K562 (cell line): ENCODE measurements around the gene NBPF4. TPM values are rescaled to one million over a fixed set of nuclear protein-coding genes. Genes with fewer than 3 reads are reported as not detected.
A peak's percentile ranks its signal among the peaks of the same experiment; 100 is the strongest.

Experiments used
- CBX1 ChIP-seq: sonication (generic); IDR thresholded peaks from 2 replicates; pipeline ENCODE4 v1.6.1; 2016; ENCODE audit warnings: antibody characterized with exemption, low read depth, mild to moderate bottlenecking
- ETV5 ChIP-seq: sonication (generic); formaldehyde crosslinking; IDR thresholded peaks from 2 replicates; pipeline ENCODE4 v1.4.0; 2020; ENCODE audit warnings: low read depth, mild to moderate bottlenecking, missing genetic modification reagents
- FOXP4 ChIP-seq: sonication (generic); formaldehyde crosslinking; IDR thresholded peaks from 2 replicates; pipeline ENCODE4 v1.8.0; 2022; ENCODE audit warnings: mild to moderate bottlenecking, missing genetic modification reagents, borderline replicate concordance
- ILF3 ChIP-seq: fragments of 450-650 bp; IDR thresholded peaks from 2 replicates; pipeline ENCODE4 v1.6.1; 2018; ENCODE audit warnings: antibody characterized with exemption, mild to moderate bottlenecking, moderate library complexity, borderline replicate concordance
- NONO ChIP-seq, 2 experiments: fragments of 200-400 bp in 1 of 2; fragments of 450-650 bp in 1 of 2; formaldehyde crosslinking in 1 of 2; IDR thresholded peaks; 2 replicates each; pipeline ENCODE4 v1.6.1; 2017; ENCODE audit warnings: low read depth in 2 of 2, mild to moderate bottlenecking in 2 of 2, moderate library complexity in 2 of 2, low read length in 1 of 2
- PATZ1 ChIP-seq: fragments of 250-450 bp; sonication (Bioruptor Pico); IDR thresholded peaks from 2 replicates; pipeline ENCODE4 v1.5.0; 2020; ENCODE audit warnings: mild to moderate bottlenecking, borderline replicate concordance
- RFX5 ChIP-seq: IDR thresholded peaks from 2 replicates; pipeline ENCODE4 v1.6.1; 2011; ENCODE audit warnings: low read depth, mild to moderate bottlenecking, improper control_type of control experiment, low read length
- TCF7L2 ChIP-seq: fragments of 150-350 bp; IDR thresholded peaks from 2 replicates; pipeline ENCODE4 v1.6.1; 2016; ENCODE audit warnings: low read depth, mild to moderate bottlenecking, low read length, moderate library complexity
- ZBTB26 ChIP-seq: fragments of 450-650 bp; formaldehyde crosslinking; IDR thresholded peaks from 2 replicates; pipeline ENCODE4 v1.4.0; 2022; ENCODE audit warnings: missing genetic modification characterization
- ZNF282 ChIP-seq: sonication (generic); formaldehyde crosslinking; IDR thresholded peaks from 2 replicates; pipeline ENCODE4 v1.8.1; 2023; ENCODE audit warnings: missing genetic modification reagents
- ZNF717 ChIP-seq: fragments of 250-450 bp; sonication (Bioruptor Pico); IDR thresholded peaks from 2 replicates; pipeline ENCODE4 v1.5.0; 2021
- polyA plus RNA-seq, 8 experiments: library from polyadenylated mRNA; depleted of rRNA in 4 of 8; stranded (reverse) in 5 of 8; unstranded in 3 of 8; fragments of >200 nt; fragmentation: Nextera tagmentation in 2 of 8; fragmentation: Illumina TruSeq in 1 of 8; extraction: Ambion mirVana in 2 of 8; extraction: Trizol in 1 of 8; gene quantifications; 2 replicates each; pipeline versions ENCODE4 v1.2.1 to v1.2.3, GENCODE V29; 2011 to 2014; ENCODE audit warnings: inconsistent platforms in 1 of 8, missing spikeins in 1 of 8
- total RNA-seq, 7 experiments: library from RNA; depleted of rRNA in 6 of 7; stranded (reverse); fragments of >200 nt in 6 of 7; fragmentation: Illumina TruSeq in 2 of 7; extraction: Trizol in 2 of 7; gene quantifications; 2 replicates each; pipeline versions ENCODE4 v1.2.1 to v1.2.3, GENCODE V29; 2011 to 2021; ENCODE audit warnings: low replicate concordance in 1 of 7

NBPF4 gene
- total and polyA plus RNA-seq, 9 of the 15 experiments (the other 6 are each of a cell fraction or from before 2014, with no cell fraction given) = 3.6 to 10.4 (median 5.9) TPM

GRCh38 chr1:108199781-108200686 is 43.8 kb downstream of the NBPF4 start, which contains the start of gene SLC25A24 (continued):
- peak in 1 of 2 experiments; percentile 36; a peak in 1 of 4 replicates for TF ChIP-seq NONO (IDR thresholded peaks at IDR 0.05; ENCODE audit: low read depth in 2 of 2, low read length in 1 of 2)
- TF ChIP-seq RFX5 = no peak
- TF ChIP-seq CBX1 = peak; percentile 62; the same call in 1 of the 2 replicates
- TF ChIP-seq PATZ1 = no peak
- TF ChIP-seq ZBTB26 (CRISPR knock-in tag) = peak; percentile 39; the same call in 1 of the 2 replicates
- TF ChIP-seq ZNF282 = 0 out of 2 replicates have a peak, but pooled peaks have one; percentile 79
- no peak for TF ChIP-seq TCF7L2
- no peak for TF ChIP-seq ZNF717 (CRISPR knock-in tag)
- TF ChIP-seq ETV5 (CRISPR knock-in tag) = peak; percentile 68; the same call in 1 of the 2 replicates
- TF ChIP-seq FOXP4 (CRISPR knock-in tag) = 0 out of 2 replicates have a peak, but pooled peaks have one; percentile 17
- no peak for TF ChIP-seq ILF3
- TF ChIP-seq, all 486 proteins: peak for 147
